Spleen (tissue), 11 donors: ENCODE results near the gene RFX8. TPM values are rescaled to one million over a fixed set of nuclear protein-coding genes. Genes with fewer than 3 reads are reported as not detected.

Experiments
- DNase-seq: peaks from one replicate; pipeline ENCODE4 v3.0.0-alpha.2; 2020
- H3K27ac ChIP-seq, 8 donors: fragments of 200-600 bp; sonication (generic) in 7 of 8; 1 replicate in 4 of 8; 2 replicates in 4 of 8; pipeline versions ENCODE4 v1.5.0 to v1.8.0; 2016 to 2021; ENCODE audit warnings: inconsistent platforms in 4 of 8, mild to moderate bottlenecking in 4 of 8, moderate library complexity in 1 of 8
- H3K27me3 ChIP-seq, 7 donors: fragments of 200-600 bp; sonication (generic) in 6 of 7; replicated peaks in 1 of 7; 1 replicate in 4 of 7; 2 replicates in 3 of 7; pipeline versions ENCODE4 v1.5.0 to v1.8.0; 2016 to 2021; ENCODE audit warnings: inconsistent platforms in 3 of 7, mild to moderate bottlenecking in 1 of 7
- H3K36me3 ChIP-seq, 6 donors: fragments of 200-600 bp; sonication (generic) in 5 of 6; 1 replicate in 4 of 6; 2 replicates in 2 of 6; pipeline versions ENCODE4 v1.5.0 to v1.8.0; 2016 to 2021; ENCODE audit warnings: inconsistent platforms in 2 of 6
- H3K4me1 ChIP-seq, 6 donors: fragments of 200-600 bp; sonication (generic) in 5 of 6; 1 replicate in 3 of 6; 2 replicates in 3 of 6; pipeline versions ENCODE4 v1.5.0 to v1.8.0; 2016 to 2021; ENCODE audit warnings: inconsistent platforms in 3 of 6
- H3K4me3 ChIP-seq, 8 donors: fragments of 200-600 bp; sonication (generic) in 7 of 8; 1 replicate in 4 of 8; 2 replicates in 4 of 8; pipeline versions ENCODE4 v1.5.0 to v1.8.0; 2016 to 2021; ENCODE audit warnings: inconsistent platforms in 4 of 8, mild to moderate bottlenecking in 4 of 8, moderate library complexity in 2 of 8
- H3K9me3 ChIP-seq, 8 donors: fragments of 200-600 bp; sonication (generic) in 7 of 8; 1 replicate in 4 of 8; 2 replicates in 4 of 8; pipeline versions ENCODE4 v1.5.0 to v1.8.0; 2016 to 2021; ENCODE audit warnings: inconsistent platforms in 4 of 8
- CTCF ChIP-seq, 11 experiments: fragments of 200-600 bp in 7 of 11; fragments of 450-650 bp in 4 of 11; sonication (generic) in 4 of 11; IDR thresholded peaks in 8 of 11; conservative IDR thresholded peaks in 3 of 11; 1 replicate in 7 of 11; 2 replicates in 4 of 11; pipeline versions ENCODE4 v1.4.0 to v1.8.0; 2016 to 2021; ENCODE audit warnings: antibody characterized with exemption in 11 of 11, inconsistent platforms in 4 of 11, mild to moderate bottlenecking in 1 of 11
- POLR2A ChIP-seq, 3 donors: fragments of 450-650 bp; IDR thresholded peaks; one replicate each; pipeline ENCODE4 v1.5.1; 2017; ENCODE audit warnings: antibody characterized with exemption in 3 of 3, mild to moderate bottlenecking in 1 of 3
- POLR2AphosphoS5 ChIP-seq, 3 donors: sonication (generic); formaldehyde crosslinking; IDR thresholded peaks; one replicate each; pipeline ENCODE4 v1.5.1; 2017; ENCODE audit warnings: antibody characterized with exemption in 3 of 3
- WGBS, 5 donors: extraction: QIAGEN DNeasy Blood & Tissue Kit in 3 of 5; methylation state at CpG; one replicate each; pipeline versions ENCODE4 v1.1.5 to v1.1.7; 2013 to 2018; 5-methylcytosine and 5-hydroxymethylcytosine counted together
- intact Hi-C: fragments of 100-400 bp; cut with DNase I; formaldehyde crosslinking; loops from one replicate; pipeline ENCODE4 v1.15.0; 2023; ENCODE audit warnings: low total_unique reads
- polyA plus RNA-seq, 3 donors: library from polyadenylated mRNA; stranded (reverse); fragments of 200-250 nt; gene quantifications; one replicate each; pipeline ENCODE4 v1.2.1, GENCODE V29; 2013
- total RNA-seq, 7 donors: library from RNA; depleted of rRNA in 3 of 7; stranded (reverse); fragments of >200 nt in 3 of 7; fragmentation: NEBNext Ultra II Directional in 4 of 7; extraction: Animal tissue kit (Norgen Biotek cat#: 25700) in 4 of 7; gene quantifications; one replicate each; pipeline versions ENCODE4 v1.1.0 to v1.2.1, GENCODE V29; 2016 to 2021
- donor health status: healthy with polysubstance abuse.
- donor health status: DM: no; HTN: no; CAD: no; lungs with moderate emphysema.
- donor health status: DM: no; HTN: no; CAD: no.
- donor health status: Bipolar disorder and iron deficiency.
- donor health status: healthy.
- donor health status: DM: no; HTN: no; CAD: no.
- donor health status: DM: yes; HTN: yes; CAD: no.

RFX8 gene
- total and polyA plus RNA-seq, 10 donors: 0.12 to 0.29 (median 0.13) TPM; not detected in 5

GRCh38 chr2:101386599-101387150, 88.2 kb downstream of the RFX8 start:
- Histone ChIP-seq H3K27ac (no peak overlapping the region), H3K27me3 (peaks cover 0 to 91% (median 56%) of the 10 kb centered on the region in 7 donors), H3K9me3 (no peaks in the 10 kb centered on the region), H3K4me1 (peaks cover 5 to 24% (median 18%) of the 10 kb centered on the region in 6 donors), H3K36me3 (no peaks in the 10 kb centered on the region), H3K4me3 (peak overlapping the region in 7 of 8 donors; percentile 25 to 71 (median 44))
- no peak for TF ChIP-seq POLR2A (IDR thresholded peaks at IDR 0.05)
- no peak for TF ChIP-seq POLR2AphosphoS5 (IDR thresholded peaks at IDR 0.05)
- no peak for TF ChIP-seq CTCF (IDR thresholded peaks at IDR 0.05 in 8 of 11, conservative IDR thresholded peaks at IDR 0.05 in 3 of 11)
- 3 to 5% (median 4%) methylated on average over 17 to 45 of the region's 45 CpGs for WGBS, 5 donors
- intact Hi-C loops: no loop called here
- peak; percentile 79 for DNase-seq

- Histone ChIP-seq H3K27ac (no peak overlapping the region), H3K4me3 (no peak overlapping the region), H3K36me3 (no peaks in the 10 kb centered on the region), H3K4me1 (peaks cover 5 to 20% (median 18%) of the 10 kb centered on the region in 6 donors), H3K9me3 (no peaks in the 10 kb centered on the region), H3K27me3 (peaks cover 0 to 60% (median 37%) of the 10 kb centered on the region in 7 donors)
- WGBS, 5 donors: 81 to 88% (median 85%) methylated on average over 6 to 7 of the region's 7 CpGs
- intact Hi-C loops: no loop called here
- TF ChIP-seq CTCF (IDR thresholded peaks at IDR 0.05 in 8 of 11, conservative IDR thresholded peaks at IDR 0.05 in 3 of 11) (no peak), POLR2A (IDR thresholded peaks at IDR 0.05) (no peak), POLR2AphosphoS5 (IDR thresholded peaks at IDR 0.05) (no peak)
- no peak for DNase-seq
Measured at GRCh38 chr2:101383016-101383541, 91.8 kb downstream of the RFX8 start.

- DNase-seq: no peak
- 51 to 90% (median 79%) methylated on average over 2 of the region's 2 CpGs for WGBS, 5 donors
- Histone ChIP-seq H3K9me3 (no peaks in the 10 kb centered on the region), H3K4me1 (peaks cover under 1 to 14% (median 11%) of the 10 kb centered on the region in 6 donors), H3K27me3 (peaks cover 0 to 54% (median 30%) of the 10 kb centered on the region in 7 donors), H3K4me3 (no peak overlapping the region), H3K36me3 (no peaks in the 10 kb centered on the region), H3K27ac (no peak overlapping the region)
- intact Hi-C loops: no loop called here
- TF ChIP-seq POLR2A (IDR thresholded peaks at IDR 0.05): no peak
Measured at GRCh38 chr2:101382442-101382841, 92.5 kb downstream of the RFX8 start.

GRCh38 chr2:101380376-101380775, 94.5 kb downstream of the RFX8 start:
- no peak for DNase-seq
- Histone ChIP-seq H3K27me3 (peaks cover 0 to 33% (median 10%) of the 10 kb centered on the region in 7 donors), H3K27ac (no peak overlapping the region), H3K4me3 (no peak overlapping the region), H3K9me3 (no peaks in the 10 kb centered on the region), H3K36me3 (no peaks in the 10 kb centered on the region), H3K4me1 (no peaks in the 10 kb centered on the region)
- intact Hi-C loops: no loop called here
- 58 to 79% (median 63%) methylated on average over 11 of the region's 11 CpGs for WGBS, 5 donors
- TF ChIP-seq CTCF (IDR thresholded peaks at IDR 0.05 in 8 of 11, conservative IDR thresholded peaks at IDR 0.05 in 3 of 11) (no peak), POLR2AphosphoS5 (IDR thresholded peaks at IDR 0.05) (no peak), POLR2A (IDR thresholded peaks at IDR 0.05) (no peak)
